H9 (cell line): ENCODE results near the gene RAX2. TPM values are rescaled to one million over a fixed set of nuclear protein-coding genes. Genes with fewer than 3 reads are reported as not detected.
A peak's percentile ranks its signal among the peaks of the same experiment; 100 is the strongest.

Experiments
- DNase-seq: peaks from one replicate; pipeline ENCODE4 v3.0.0-alpha.2; 2017
- H2AFZ ChIP-seq: one replicate; pipeline ENCODE4 v1.6.1; 2013; ENCODE audit warnings: mild to moderate bottlenecking, low read length, control low read depth, moderate library complexity
- H2AK5ac ChIP-seq: 2 replicates; pipeline ENCODE4 v1.6.1; 2013; ENCODE audit warnings: low read length, control low read depth, mixed read lengths; ENCODE audit not compliant: insufficient read length
- H2BK120ac ChIP-seq: one replicate; pipeline ENCODE4 v1.6.1; 2013; ENCODE audit warnings: low read depth, mild to moderate bottlenecking, low read length, control low read depth, inconsistent platforms; ENCODE audit not compliant: poor library complexity, severe bottlenecking
- H2BK12ac ChIP-seq: 2 replicates; pipeline ENCODE4 v1.6.1; 2013; ENCODE audit warnings: low read length, control low read depth, mixed read lengths, low read depth; ENCODE audit not compliant: insufficient read length
- H2BK15ac ChIP-seq: 2 replicates; pipeline ENCODE4 v1.6.1; 2013; ENCODE audit warnings: low read depth, low read length, control low read depth
- H2BK20ac ChIP-seq: one replicate; pipeline ENCODE4 v1.6.1; 2013; ENCODE audit warnings: low read depth, mild to moderate bottlenecking, low read length, control low read depth, inconsistent platforms; ENCODE audit not compliant: poor library complexity, severe bottlenecking
- H2BK5ac ChIP-seq: 2 replicates; pipeline ENCODE4 v1.6.1; 2013; ENCODE audit warnings: low read length, control low read depth, mixed read lengths; ENCODE audit not compliant: insufficient read length
- H3K14ac ChIP-seq: 2 replicates; pipeline ENCODE4 v1.6.1; 2013; ENCODE audit warnings: low read length, control low read depth; ENCODE audit not compliant: insufficient read depth
- H3K18ac ChIP-seq: 2 replicates; pipeline ENCODE4 v1.6.1; 2013; ENCODE audit warnings: low read depth, mild to moderate bottlenecking, mixed read lengths, low read length, control low read depth; ENCODE audit not compliant: insufficient read length
- H3K23ac ChIP-seq: 2 replicates; pipeline ENCODE4 v1.6.1; 2013; ENCODE audit warnings: low read length, control low read depth, mixed read lengths, low read depth; ENCODE audit not compliant: insufficient read length
- H3K23me2 ChIP-seq: 2 replicates; pipeline ENCODE4 v1.6.1; 2013; ENCODE audit warnings: low read depth, mild to moderate bottlenecking, mixed read lengths, low read length, control low read depth; ENCODE audit not compliant: insufficient read length, poor library complexity, severe bottlenecking
- H3K27ac ChIP-seq: 2 replicates; pipeline ENCODE4 v1.5.1; 2013; ENCODE audit warnings: low read length, control low read depth, mixed read lengths, low read depth; ENCODE audit not compliant: insufficient read length
- H3K27me3 ChIP-seq: 2 replicates; pipeline ENCODE4 v1.6.1; 2013; ENCODE audit warnings: low read length, control low read depth, inconsistent platforms; ENCODE audit not compliant: insufficient read depth
- H3K4ac ChIP-seq: 2 replicates; pipeline ENCODE4 v1.6.1; 2013; ENCODE audit warnings: low read depth, mild to moderate bottlenecking, control low read depth, inconsistent platforms, low read length, moderate library complexity
- H3K4me1 ChIP-seq: 2 replicates; pipeline ENCODE4 v1.6.1; 2013; ENCODE audit warnings: low read length, control low read depth, inconsistent platforms; ENCODE audit not compliant: insufficient read depth
- H3K4me2 ChIP-seq: 2 replicates; pipeline ENCODE4 v1.6.1; 2013; ENCODE audit warnings: low read length, control low read depth, mixed read lengths; ENCODE audit not compliant: insufficient read length, insufficient read depth
- H3K56ac ChIP-seq: 2 replicates; pipeline ENCODE4 v1.6.1; 2013; ENCODE audit warnings: low read depth, mild to moderate bottlenecking, mixed read lengths, low read length, control low read depth; ENCODE audit not compliant: insufficient read length
- H3K79me1 ChIP-seq: 2 replicates; pipeline ENCODE4 v1.6.1; 2013; ENCODE audit warnings: low read depth, mild to moderate bottlenecking, moderate library complexity, low read length, control low read depth, inconsistent platforms; ENCODE audit not compliant: insufficient read depth, poor library complexity, severe bottlenecking
- H3K79me2 ChIP-seq: 2 replicates; pipeline ENCODE4 v1.6.1; 2013; ENCODE audit warnings: low read length, control low read depth, inconsistent platforms; ENCODE audit not compliant: insufficient read depth
- H3K9ac ChIP-seq: 2 replicates; pipeline ENCODE4 v1.6.1; 2013; ENCODE audit warnings: low read length, control low read depth, mixed read lengths; ENCODE audit not compliant: insufficient read length; ENCODE audit errors: extremely low read depth
- H3K9me3 ChIP-seq: one replicate; pipeline ENCODE4 v1.6.1; 2013; ENCODE audit warnings: low read depth, low read length, inconsistent platforms; ENCODE audit not compliant: control insufficient read depth
- H3T11ph ChIP-seq: one replicate; pipeline ENCODE4 v1.6.1; 2013; ENCODE audit warnings: mild to moderate bottlenecking, low read length, control low read depth, inconsistent platforms
- H4K20me1 ChIP-seq: one replicate; pipeline ENCODE4 v1.6.1; 2013; ENCODE audit not compliant: control insufficient read depth, insufficient read length, insufficient read depth
- H4K5ac ChIP-seq: 2 replicates; pipeline ENCODE4 v1.6.1; 2013; ENCODE audit warnings: low read depth, mild to moderate bottlenecking, mixed read lengths, low read length, control low read depth; ENCODE audit not compliant: insufficient read length
- H4K8ac ChIP-seq: replicated peaks from 2 replicates; pipeline ENCODE4 v1.6.1; 2013; ENCODE audit warnings: low read length, control low read depth, mixed read lengths, low read depth; ENCODE audit not compliant: insufficient read length
- H4K91ac ChIP-seq: 2 replicates; pipeline ENCODE4 v1.6.1; 2013; ENCODE audit warnings: low read depth, mild to moderate bottlenecking, moderate library complexity, mixed read lengths, low read length, control low read depth; ENCODE audit not compliant: insufficient read length
- H3K27ac Mint-ChIP-seq, 3 experiments: 2 replicates in 2 of 3; 3 replicates in 1 of 3; pipeline ENCODE4 v1.8.0; 2020 to 2021; ENCODE audit warnings: mixed read lengths in 3 of 3, mild to moderate bottlenecking in 1 of 3, moderate library complexity in 1 of 3
- H3K27me3 Mint-ChIP-seq: 2 replicates; pipeline ENCODE4 v1.8.0; 2021; ENCODE audit warnings: low read depth, mild to moderate bottlenecking, moderate library complexity, mixed read lengths
- H3K36me3 Mint-ChIP-seq, 3 experiments: 2 replicates in 2 of 3; 3 replicates in 1 of 3; pipeline ENCODE4 v1.8.0; 2020 to 2021; ENCODE audit warnings: low read depth in 3 of 3, mixed read lengths in 3 of 3; ENCODE audit not compliant: insufficient read depth in 1 of 3
- H3K4me1 Mint-ChIP-seq, 2 experiments: 2 replicates each; pipeline ENCODE4 v1.8.0; 2020; ENCODE audit warnings: mixed read lengths in 2 of 2
- H3K4me3 Mint-ChIP-seq, 2 experiments: 2 replicates in 1 of 2; 3 replicates in 1 of 2; pipeline ENCODE4 v1.8.0; 2020 to 2021; ENCODE audit warnings: mild to moderate bottlenecking in 2 of 2, mixed read lengths in 2 of 2, moderate library complexity in 1 of 2
- H3K9me3 Mint-ChIP-seq, 2 experiments: 2 replicates in 1 of 2; 3 replicates in 1 of 2; pipeline ENCODE4 v1.8.0; 2020; ENCODE audit warnings: mild to moderate bottlenecking in 2 of 2, mixed read lengths in 2 of 2, moderate library complexity in 1 of 2
- CTCF ChIP-seq: fragments of 200-600 bp; sonication (generic); conservative IDR thresholded peaks from 3 replicates; pipeline ENCODE4 v1.8.0; 2021; ENCODE audit warnings: antibody characterized with exemption, mild to moderate bottlenecking
- WGBS: extraction: QIAGEN DNeasy Blood & Tissue Kit; methylation state at CpG from one replicate; pipeline ENCODE4 v1.1.7; 2013; ENCODE audit warnings: missing lambda C conversion rate, low lambda C conversion rate, mixed read lengths; ENCODE audit not compliant: insufficient read length; ENCODE audit errors: extremely low coverage; 5-methylcytosine and 5-hydroxymethylcytosine counted together
- total RNA-seq: library from RNA; stranded (reverse); gene quantifications from 2 replicates; pipeline ENCODE4 v1.2.1, GENCODE V29; 2021

The RAX2 gene
- total RNA-seq, 1 experiment from 2014 or later = not detected

- H3K9ac ChIP-seq = no peak overlapping the region
- no peak overlapping the region for H3T11ph ChIP-seq
- H4K91ac ChIP-seq = no peak overlapping the region
- H3K27me3 ChIP-seq = no peaks in the 10 kb centered on the region
- no peak overlapping the region for H2BK5ac ChIP-seq
- no peak for DNase-seq
- H3K27me3 Mint-ChIP-seq = no peaks in the 10 kb centered on the region
- no peak overlapping the region for H3K18ac ChIP-seq
- H3K4me3 Mint-ChIP-seq = no peak overlapping the region
- no peak overlapping the region for H2BK12ac ChIP-seq
- no peak overlapping the region for H4K8ac ChIP-seq
- H3K23me2 ChIP-seq = no peaks in the 10 kb centered on the region
- H3K56ac ChIP-seq = no peak overlapping the region
- H4K20me1 ChIP-seq = no peaks in the 10 kb centered on the region
- H3K79me1 ChIP-seq = no peaks in the 10 kb centered on the region
- H2BK15ac ChIP-seq = no peak overlapping the region
- H3K4me1 ChIP-seq = no peaks in the 10 kb centered on the region
- no peaks in the 10 kb centered on the region for H3K4me1 Mint-ChIP-seq
- H3K4me2 ChIP-seq = no peak overlapping the region
- H3K9me3 ChIP-seq = no peaks in the 10 kb centered on the region
- no peak overlapping the region for H2BK120ac ChIP-seq
- no peak for TF ChIP-seq CTCF
- WGBS = no CpG with 5 or more reads among the region's 8 CpGs
- no peak overlapping the region for H3K4ac ChIP-seq
- 0 out of 7 replicates have a peak overlapping the region, but pooled peaks of 1 of the 3 experiments have one; percentile 55 for H3K27ac Mint-ChIP-seq
- H2AK5ac ChIP-seq = no peak overlapping the region
- no peak overlapping the region for H3K14ac ChIP-seq
- no peak overlapping the region for H2BK20ac ChIP-seq
- no peaks in the 10 kb centered on the region for H3K9me3 Mint-ChIP-seq
- no peak overlapping the region for H4K5ac ChIP-seq
- peaks cover 3 to 12% (median 11%) of the 10 kb centered on the region in 3 experiments; a peak in 5 of 7 replicates for H3K36me3 Mint-ChIP-seq
- H3K23ac ChIP-seq = no peak overlapping the region
- no peaks in the 10 kb centered on the region for H3K79me2 ChIP-seq
- no peak overlapping the region for H2AFZ ChIP-seq
- no peak overlapping the region for H3K27ac ChIP-seq
Observed at GRCh38 chr19:3745363-3746045, 26.5 kb downstream of the RAX2 start.
